Fibroblast of lung (primary cell): ENCODE results near the gene GPD1L. TPM values are rescaled to one million over a fixed set of nuclear protein-coding genes. Genes with fewer than 3 reads are reported as not detected.
"Not testable (repeated sequence)": the region's sequence is repeated elsewhere in the genome, so short reads cannot be mapped to it uniquely, and the experiment has no call there.

Source experiments
- DNase-seq, 2 donors: peaks; one replicate each; pipeline versions ENCODE4 v3.0.0 to v3.0.0-alpha.2; 2010; ENCODE audit warnings: low read depth in 2 of 2
- H2AFZ ChIP-seq: 2 replicates; pipeline ENCODE4 v1.5.1; 2012; ENCODE audit warnings: low read length, control low read depth, inconsistent platforms
- H3K27ac ChIP-seq: 2 replicates; pipeline ENCODE4 v1.5.1; 2011; ENCODE audit warnings: low read length, control low read depth; ENCODE audit not compliant: insufficient read depth
- H3K27me3 ChIP-seq: 2 replicates; pipeline ENCODE4 v1.5.1; 2011; ENCODE audit warnings: mild to moderate bottlenecking, low read length; ENCODE audit not compliant: control insufficient read depth, insufficient read depth
- H3K36me3 ChIP-seq: 2 replicates; pipeline ENCODE4 v1.5.1; 2011; ENCODE audit warnings: low read length; ENCODE audit not compliant: control insufficient read depth, insufficient read depth
- H3K4me1 ChIP-seq: 2 replicates; pipeline ENCODE4 v1.5.1; 2011; ENCODE audit warnings: low read length; ENCODE audit not compliant: control insufficient read depth, insufficient read depth; ENCODE audit errors: extremely low read depth
- H3K4me2 ChIP-seq: 2 replicates; pipeline ENCODE4 v1.5.1; 2011; ENCODE audit warnings: low read length, control low read depth; ENCODE audit not compliant: insufficient read depth; ENCODE audit errors: extremely low read depth
- H3K4me3 ChIP-seq, 4 experiments: fragments of 200-600 bp in 1 of 4; sonication (generic) in 1 of 4; replicated peaks in 1 of 4; 2 replicates each; pipeline ENCODE4 v1.5.1; 2011 to 2016; ENCODE audit warnings: low read length in 4 of 4, low read depth in 3 of 4, mild to moderate bottlenecking in 3 of 4, control low read depth in 2 of 4, inconsistent platforms in 1 of 4, mixed read lengths in 1 of 4; ENCODE audit not compliant: insufficient read depth in 1 of 4; ENCODE audit errors: control extremely low read depth in 1 of 4
- H3K79me2 ChIP-seq: 2 replicates; pipeline ENCODE4 v1.5.1; 2012; ENCODE audit warnings: mild to moderate bottlenecking, low read length, inconsistent platforms; ENCODE audit not compliant: control insufficient read depth, insufficient read depth
- H3K9ac ChIP-seq: 2 replicates; pipeline ENCODE4 v1.5.1; 2011; ENCODE audit warnings: mild to moderate bottlenecking, low read length, control low read depth; ENCODE audit not compliant: insufficient read depth
- H3K9me3 ChIP-seq: 2 replicates; pipeline ENCODE4 v1.5.1; 2012; ENCODE audit warnings: low read depth, low read length; ENCODE audit not compliant: control insufficient read depth, insufficient read depth
- H4K20me1 ChIP-seq: 2 replicates; pipeline ENCODE4 v1.5.1; 2011; ENCODE audit warnings: low read length; ENCODE audit not compliant: control insufficient read depth, insufficient read depth; ENCODE audit errors: extremely low read depth
- CTCF ChIP-seq, 2 donors: IDR thresholded peaks in 1 of 2; conservative IDR thresholded peaks in 1 of 2; 1 replicate in 1 of 2; 2 replicates in 1 of 2; pipeline ENCODE4 v1.5.1; 2011 to 2012; ENCODE audit warnings: low read length in 2 of 2, control low read depth in 1 of 2, inconsistent platforms in 1 of 2, low read depth in 1 of 2, mild to moderate bottlenecking in 1 of 2
- EZH2 ChIP-seq: IDR thresholded peaks from 2 replicates; pipeline ENCODE4 v1.5.1; 2012; ENCODE audit warnings: low read length, control low read depth, mild to moderate bottlenecking; ENCODE audit errors: missing control alignments
- polyA plus RNA-seq, 2 donors: library from polyadenylated mRNA; depleted of rRNA in 1 of 2; stranded (reverse) in 1 of 2; unstranded in 1 of 2; fragments of >200 nt; gene quantifications; 2 replicates each; pipeline ENCODE4 v1.2.1, GENCODE V29; 2011 to 2012; ENCODE audit warnings: missing spikeins in 1 of 2
- total RNA-seq: library from RNA; depleted of rRNA; stranded (reverse); fragments of >200 nt; gene quantifications from 2 replicates; pipeline ENCODE4 v1.2.1, GENCODE V29; 2014

The GPD1L gene
- total and polyA plus RNA-seq, 2 donors (not counting 1 experiment from before 2014, with no cell fraction given): 5.8 to 15.0 TPM

DNA sequence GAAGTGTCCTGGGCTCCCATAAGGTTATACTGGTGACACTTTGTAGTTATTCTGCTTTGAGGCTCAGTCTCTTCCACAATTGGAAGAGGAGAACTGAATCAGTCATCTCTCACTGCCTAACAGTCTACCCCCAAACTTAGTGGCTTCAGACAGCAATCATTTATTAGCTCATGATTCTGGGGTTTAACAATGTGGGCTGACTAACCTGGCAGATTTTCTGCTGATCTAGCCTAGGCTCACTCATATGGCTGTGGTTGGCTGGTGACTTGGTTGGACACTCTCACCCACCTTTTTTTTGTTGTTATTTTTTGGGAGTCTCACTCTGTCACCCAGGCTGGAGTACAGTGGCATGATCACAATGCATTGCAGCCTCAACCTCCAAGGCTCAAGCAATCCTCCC is 7.1 kb downstream of the GPD1L start:
- DNase-seq: no peak
- Histone ChIP-seq H3K4me1 (no peaks in the 10 kb centered on the region), H3K36me3 (no peaks in the 10 kb centered on the region), H3K9me3 (no peaks in the 10 kb centered on the region), H3K79me2 (no peaks in the 10 kb centered on the region), H2AFZ (no peak overlapping the region), H4K20me1 (no peaks in the 10 kb centered on the region), H3K4me2 (no peak overlapping the region), H3K27me3 (no peaks in the 10 kb centered on the region), H3K4me3 (no peak overlapping the region), H3K9ac (no peak overlapping the region), H3K27ac (no peak overlapping the region)
- TF ChIP-seq EZH2: no peak

DNA sequence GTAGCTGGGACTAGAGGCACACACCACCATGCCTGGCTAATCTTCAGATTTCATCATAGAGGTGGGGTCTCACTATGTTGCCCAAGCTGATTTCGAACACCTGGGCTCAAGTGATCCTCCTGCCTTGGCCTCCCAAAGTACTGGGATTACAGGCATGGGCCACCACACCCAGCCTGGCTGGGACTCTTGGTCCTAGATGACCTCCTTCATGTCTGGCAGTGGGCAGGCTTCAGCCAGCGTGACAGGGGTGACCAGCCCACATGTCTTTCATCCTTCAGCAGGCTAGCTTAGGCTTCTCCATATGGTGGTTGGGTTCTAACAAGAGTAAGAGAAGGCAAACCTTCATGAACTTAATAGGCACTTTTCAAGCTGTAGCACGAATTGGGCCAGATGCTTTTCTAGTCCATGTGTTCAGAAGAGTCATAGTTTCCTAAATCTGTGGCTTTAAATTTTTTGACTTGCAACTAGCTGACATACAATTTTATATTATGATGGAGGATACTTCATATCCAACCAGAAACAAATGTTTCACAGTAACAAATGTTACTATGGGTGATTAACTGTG is 7.6 kb downstream of the GPD1L start:
- Histone ChIP-seq H3K4me2 (no peak overlapping the region), H4K20me1 (no peaks in the 10 kb centered on the region), H3K79me2 (no peaks in the 10 kb centered on the region), H3K27ac (no peak overlapping the region), H3K9ac (no peak overlapping the region), H3K4me3 (no peak overlapping the region), H3K9me3 (no peaks in the 10 kb centered on the region), H3K4me1 (no peaks in the 10 kb centered on the region), H3K27me3 (no peaks in the 10 kb centered on the region), H2AFZ (no peak overlapping the region), H3K36me3 (no peaks in the 10 kb centered on the region)
- TF ChIP-seq EZH2: no peak
- TF ChIP-seq CTCF (conservative IDR thresholded peaks at IDR 0.05 in 1 of 2, IDR thresholded peaks at IDR 0.05 in 1 of 2; ENCODE audit: low read depth in 1 of 2, low read length in 2 of 2): no peak
- DNase-seq: no peak

DNA sequence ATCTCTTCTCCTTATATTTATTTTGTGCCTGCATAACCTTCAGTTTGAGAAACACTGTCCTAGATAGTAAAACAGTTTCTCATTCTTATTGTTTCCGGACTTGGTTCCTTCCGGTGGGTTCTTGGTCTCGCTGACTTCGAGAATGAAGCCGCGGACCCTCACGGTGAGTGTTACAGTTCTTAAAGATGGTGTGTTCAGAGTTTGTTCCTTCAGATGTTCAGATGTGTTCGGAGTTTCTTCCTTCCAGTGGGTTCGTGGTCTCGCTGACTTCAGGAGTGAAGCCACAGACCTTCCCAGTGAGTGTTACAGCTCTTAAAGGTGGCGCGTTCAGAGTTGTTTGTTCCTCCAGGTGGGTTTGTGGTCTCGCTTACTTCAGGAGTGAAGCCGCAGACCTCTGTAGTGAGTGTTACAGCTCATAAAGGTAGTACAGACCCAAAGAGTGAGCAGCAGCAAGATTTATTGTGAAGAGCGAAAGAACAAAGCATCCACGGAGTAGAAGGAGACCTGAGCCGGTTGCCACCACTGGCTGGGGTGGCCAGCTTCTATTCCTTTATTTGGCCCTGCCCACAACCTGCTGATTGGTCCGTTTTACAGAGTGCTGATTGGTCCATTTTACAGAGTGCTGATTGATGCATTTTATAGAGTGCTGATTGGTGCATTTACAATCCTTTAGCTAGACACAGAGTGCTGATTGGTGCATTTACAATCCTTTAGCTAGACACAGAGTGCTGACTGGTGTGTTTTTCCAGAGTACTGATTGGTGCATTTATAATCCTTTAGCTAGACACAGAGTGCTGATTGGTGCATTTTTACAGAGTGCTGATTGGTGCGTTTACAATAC is 8.3 kb downstream of the GPD1L start:
- not testable (repeated sequence) for H3K27me3 ChIP-seq, H3K4me2 ChIP-seq, H3K36me3 ChIP-seq, H2AFZ ChIP-seq, H3K4me3 ChIP-seq, H3K27ac ChIP-seq, DNase-seq, H3K9me3 ChIP-seq, H3K9ac ChIP-seq, H3K4me1 ChIP-seq, H4K20me1 ChIP-seq, H3K79me2 ChIP-seq

GRCh38 chr3:32117320-32117719 is 10.9 kb downstream of the GPD1L start:
- H3K4me1 ChIP-seq: no peaks in the 10 kb centered on the region
- H4K20me1 ChIP-seq: no peaks in the 10 kb centered on the region
- H2AFZ ChIP-seq: no peak overlapping the region
- DNase-seq: peak in 1 of 2 donors; percentile 41
- no peaks in the 10 kb centered on the region for H3K79me2 ChIP-seq
- H3K27ac ChIP-seq: no peak overlapping the region
- H3K4me2 ChIP-seq: no peak overlapping the region
- H3K36me3 ChIP-seq: no peaks in the 10 kb centered on the region
- no peaks in the 10 kb centered on the region for H3K9me3 ChIP-seq
- no peak overlapping the region for H3K9ac ChIP-seq
- TF ChIP-seq CTCF (conservative IDR thresholded peaks at IDR 0.05 in 1 of 2, IDR thresholded peaks at IDR 0.05 in 1 of 2; ENCODE audit: low read depth in 1 of 2, low read length in 2 of 2) (no peak), EZH2 (no peak)
- no peak overlapping the region for H3K4me3 ChIP-seq
- H3K27me3 ChIP-seq: no peaks in the 10 kb centered on the region
